Measurements from ENCODE around the gene CACNB2.

DNA sequence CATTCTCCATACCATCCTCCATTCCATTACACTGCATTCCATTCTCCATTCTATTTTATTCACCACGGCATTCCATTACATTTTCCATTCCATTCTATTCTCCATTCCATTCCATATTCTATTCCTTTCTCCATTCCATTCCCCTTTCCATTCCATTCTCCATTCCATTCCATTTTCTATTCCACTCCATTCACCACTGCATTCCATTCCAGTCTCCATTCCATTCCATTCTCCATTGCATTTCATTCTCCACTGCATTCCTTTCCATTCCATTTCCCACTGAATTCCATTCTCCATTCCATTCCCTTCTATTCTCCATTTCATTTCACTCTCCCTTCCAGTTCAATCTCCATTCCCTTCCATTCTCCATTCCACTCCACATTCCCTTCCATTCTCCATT lies 431.6 kb downstream of the CACNB2 start:
- TF ChIP-seq, protein P1, sequence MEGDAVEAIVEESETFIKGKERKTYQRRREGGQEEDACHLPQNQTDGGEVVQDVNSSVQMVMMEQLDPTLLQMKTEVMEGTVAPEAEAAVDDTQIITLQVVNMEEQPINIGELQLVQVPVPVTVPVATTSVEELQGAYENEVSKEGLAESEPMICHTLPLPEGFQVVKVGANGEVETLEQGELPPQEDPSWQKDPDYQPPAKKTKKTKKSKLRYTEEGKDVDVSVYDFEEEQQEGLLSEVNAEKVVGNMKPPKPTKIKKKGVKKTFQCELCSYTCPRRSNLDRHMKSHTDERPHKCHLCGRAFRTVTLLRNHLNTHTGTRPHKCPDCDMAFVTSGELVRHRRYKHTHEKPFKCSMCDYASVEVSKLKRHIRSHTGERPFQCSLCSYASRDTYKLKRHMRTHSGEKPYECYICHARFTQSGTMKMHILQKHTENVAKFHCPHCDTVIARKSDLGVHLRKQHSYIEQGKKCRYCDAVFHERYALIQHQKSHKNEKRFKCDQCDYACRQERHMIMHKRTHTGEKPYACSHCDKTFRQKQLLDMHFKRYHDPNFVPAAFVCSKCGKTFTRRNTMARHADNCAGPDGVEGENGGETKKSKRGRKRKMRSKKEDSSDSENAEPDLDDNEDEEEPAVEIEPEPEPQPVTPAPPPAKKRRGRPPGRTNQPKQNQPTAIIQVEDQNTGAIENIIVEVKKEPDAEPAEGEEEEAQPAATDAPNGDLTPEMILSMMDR (IDR thresholded peaks at IDR 0.05), result no peak
- TF ChIP-seq POLR2AphosphoS5 (IDR thresholded peaks at IDR 0.05), result no peak
- TF ChIP-seq POLR2A (IDR thresholded peaks at IDR 0.05; ENCODE audit: low read depth), result no peak

Measured in esophagus muscularis mucosa (tissue), 3 donors.